GM13977 (cell line): Measurements from ENCODE around the gene MBTPS2.

ENCODE experiments used
- DNase-seq: peaks from one replicate; pipeline ENCODE4 v3.0.0; 2012; ENCODE audit warnings: low spot score
- in situ Hi-C: fragments of 300-500 bp; cut with MboI; formaldehyde crosslinking; loops from one replicate; pipeline ENCODE4 v1.12.0; 2022; ENCODE audit warnings: low sequenced_read_pairs, low pct_unique_long_range_greater_than_20kb, mixed read lengths, inconsistent platforms; ENCODE audit not compliant: unreplicated experiment
- TF ChIP-seq, protein P1 (sequence below): IDR thresholded peaks from 2 replicates; pipeline ENCODE4 v1.5.1; 2012; ENCODE audit warnings: mild to moderate bottlenecking, control low read depth; ENCODE audit not compliant: insufficient read depth; ENCODE audit errors: extremely low read depth, missing control alignments

Gene MBTPS2

DNA sequence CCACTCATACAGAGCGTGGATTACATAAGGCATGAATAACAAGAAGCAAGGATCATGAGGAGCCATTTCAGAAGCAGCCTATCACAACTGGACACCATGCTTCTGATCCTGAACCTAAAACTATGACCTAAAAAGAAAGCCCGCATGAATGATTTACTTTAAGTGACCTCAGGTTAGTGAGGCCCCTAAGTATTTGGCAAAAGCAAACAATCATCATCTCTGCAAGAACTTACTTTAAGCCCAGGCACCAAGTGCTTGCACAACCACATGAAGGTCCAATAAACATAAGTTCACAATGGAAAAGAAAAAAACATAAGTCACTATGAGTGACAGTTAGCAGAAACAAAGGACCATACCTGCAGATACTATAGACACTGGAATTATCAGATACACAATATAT, 7.9 kb upstream of the MBTPS2 start:
- DNase-seq: no peak
- TF ChIP-seq, protein P1, sequence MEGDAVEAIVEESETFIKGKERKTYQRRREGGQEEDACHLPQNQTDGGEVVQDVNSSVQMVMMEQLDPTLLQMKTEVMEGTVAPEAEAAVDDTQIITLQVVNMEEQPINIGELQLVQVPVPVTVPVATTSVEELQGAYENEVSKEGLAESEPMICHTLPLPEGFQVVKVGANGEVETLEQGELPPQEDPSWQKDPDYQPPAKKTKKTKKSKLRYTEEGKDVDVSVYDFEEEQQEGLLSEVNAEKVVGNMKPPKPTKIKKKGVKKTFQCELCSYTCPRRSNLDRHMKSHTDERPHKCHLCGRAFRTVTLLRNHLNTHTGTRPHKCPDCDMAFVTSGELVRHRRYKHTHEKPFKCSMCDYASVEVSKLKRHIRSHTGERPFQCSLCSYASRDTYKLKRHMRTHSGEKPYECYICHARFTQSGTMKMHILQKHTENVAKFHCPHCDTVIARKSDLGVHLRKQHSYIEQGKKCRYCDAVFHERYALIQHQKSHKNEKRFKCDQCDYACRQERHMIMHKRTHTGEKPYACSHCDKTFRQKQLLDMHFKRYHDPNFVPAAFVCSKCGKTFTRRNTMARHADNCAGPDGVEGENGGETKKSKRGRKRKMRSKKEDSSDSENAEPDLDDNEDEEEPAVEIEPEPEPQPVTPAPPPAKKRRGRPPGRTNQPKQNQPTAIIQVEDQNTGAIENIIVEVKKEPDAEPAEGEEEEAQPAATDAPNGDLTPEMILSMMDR: no peak
- in situ Hi-C loops: no loop called here

DNA sequence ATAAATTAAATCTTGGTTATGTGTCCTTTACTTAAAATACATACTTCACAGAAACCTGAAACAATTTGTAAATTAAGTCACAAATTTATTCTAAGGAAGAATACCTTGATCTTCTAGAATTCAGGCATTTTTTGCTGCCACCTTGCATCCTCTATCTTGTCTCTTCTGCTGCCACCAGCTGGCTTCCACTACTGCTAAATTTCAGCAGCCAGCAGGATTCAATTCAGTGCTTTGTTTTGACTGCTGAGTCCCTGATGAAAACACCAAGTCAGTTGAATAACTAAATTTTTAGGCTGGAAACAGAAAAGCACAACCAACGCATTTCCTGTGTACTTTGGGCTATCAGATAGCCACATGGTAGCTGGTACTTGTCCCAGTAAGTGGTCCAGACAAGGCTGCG, 2.4 kb upstream of the MBTPS2 start:
- no peak for DNase-seq
- TF ChIP-seq, protein P1: no peak
- in situ Hi-C loops: no loop called here

DNA sequence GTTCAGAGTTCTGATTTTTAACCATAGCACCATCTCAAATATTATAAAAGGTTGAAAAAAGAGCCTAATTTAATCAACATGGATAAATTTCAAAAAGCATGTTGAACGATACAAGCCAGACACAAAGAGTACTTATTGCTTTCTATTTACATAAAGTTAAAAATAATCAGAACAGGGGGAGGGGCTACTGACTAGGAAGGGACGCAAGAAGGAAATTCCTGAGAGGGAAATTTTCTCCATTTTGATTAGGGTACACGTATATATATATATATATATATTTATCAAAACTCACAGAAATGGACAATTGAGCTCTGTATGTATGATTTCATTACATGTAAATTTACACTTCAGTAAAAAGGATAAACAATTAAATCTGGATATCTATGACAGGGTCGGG, 482 bp upstream of the MBTPS2 start:
- DNase-seq: no peak
- in situ Hi-C loops: no loop called here
- TF ChIP-seq, protein P1: no peak

DNA sequence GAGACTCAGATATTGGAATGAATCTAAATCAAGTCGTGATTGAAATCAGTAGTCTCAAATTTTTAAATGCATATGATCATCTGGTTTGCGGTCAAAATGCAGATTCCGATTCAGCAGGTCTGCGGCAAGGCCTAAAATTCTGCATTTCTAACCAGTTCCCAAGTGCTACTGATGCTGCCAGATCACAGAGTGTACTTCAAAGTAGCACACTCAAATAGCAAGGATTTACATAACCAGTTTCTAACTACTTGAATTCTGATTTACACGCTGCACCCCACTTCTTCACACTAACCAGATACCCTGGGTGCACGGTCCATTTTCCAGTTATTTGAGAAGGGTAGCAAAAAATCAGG, 752 bp downstream of the MBTPS2 start:
- no peak for DNase-seq
- in situ Hi-C loops: no loop called here
- TF ChIP-seq, protein P1: no peak

DNA sequence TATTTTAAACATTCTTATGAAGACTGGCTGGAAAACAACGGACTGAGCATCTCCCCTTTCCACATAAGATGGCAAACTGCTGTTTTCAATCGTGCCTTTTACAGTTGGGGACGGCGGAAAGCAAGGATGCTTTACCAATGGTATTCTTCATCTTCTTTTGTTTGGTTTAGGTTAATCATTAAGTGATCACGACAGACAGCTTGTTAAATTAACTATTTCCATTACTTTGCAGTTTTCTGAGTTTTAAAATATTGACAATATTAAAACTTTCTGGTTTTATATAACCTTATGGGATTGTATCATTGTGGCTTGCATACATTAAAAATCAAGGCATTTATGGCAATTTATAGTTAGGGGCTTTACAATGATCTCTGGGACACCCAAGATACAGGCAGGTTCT, 3.8 kb downstream of the MBTPS2 start:
- TF ChIP-seq, protein P1: no peak
- in situ Hi-C loops: no loop called here
- no peak for DNase-seq

DNA sequence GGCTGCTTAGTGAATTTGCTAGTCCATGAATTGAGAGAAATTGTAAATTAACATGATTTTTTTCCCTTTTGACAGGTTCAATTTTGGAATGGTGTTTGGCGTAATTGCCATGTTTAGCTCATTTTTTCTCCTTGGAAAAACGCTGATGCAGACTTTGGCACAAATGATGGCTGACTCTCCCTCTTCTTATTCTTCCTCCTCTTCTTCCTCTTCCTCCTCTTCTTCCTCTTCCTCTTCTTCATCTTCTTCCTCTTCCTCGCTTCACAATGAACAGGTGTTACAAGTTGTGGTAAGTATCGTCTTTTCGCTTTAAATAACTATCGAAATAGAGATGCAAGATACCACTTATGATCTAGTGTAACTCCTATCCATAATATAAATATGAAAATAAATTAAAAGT, 5.7 kb downstream of the MBTPS2 start:
- no peak for DNase-seq
- TF ChIP-seq, protein P1: no peak
- in situ Hi-C loops: no loop called here

DNA sequence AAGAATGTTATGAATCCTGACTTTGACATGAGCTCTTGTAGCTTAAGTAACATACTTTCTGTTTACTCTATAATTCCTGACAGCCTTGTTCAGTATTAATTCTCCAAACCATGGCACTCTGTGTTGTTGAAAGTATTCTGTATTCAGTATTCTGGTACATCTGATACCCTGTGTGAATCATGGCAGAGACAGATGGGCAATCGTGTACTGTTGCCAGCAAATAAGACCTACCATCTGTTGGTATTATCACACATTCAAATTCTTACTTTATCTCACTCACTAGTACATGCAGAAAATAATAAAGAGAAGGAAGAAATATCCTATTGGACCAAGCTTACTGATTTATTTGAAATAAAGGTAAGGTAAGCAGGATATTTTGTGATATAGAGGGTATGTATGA, 7.9 kb downstream of the MBTPS2 start:
- in situ Hi-C loops: no loop called here
- DNase-seq: no peak
- TF ChIP-seq, protein P1: no peak
